ENCODE data around the gene COBLL1.

COBLL1 gene

DNA sequence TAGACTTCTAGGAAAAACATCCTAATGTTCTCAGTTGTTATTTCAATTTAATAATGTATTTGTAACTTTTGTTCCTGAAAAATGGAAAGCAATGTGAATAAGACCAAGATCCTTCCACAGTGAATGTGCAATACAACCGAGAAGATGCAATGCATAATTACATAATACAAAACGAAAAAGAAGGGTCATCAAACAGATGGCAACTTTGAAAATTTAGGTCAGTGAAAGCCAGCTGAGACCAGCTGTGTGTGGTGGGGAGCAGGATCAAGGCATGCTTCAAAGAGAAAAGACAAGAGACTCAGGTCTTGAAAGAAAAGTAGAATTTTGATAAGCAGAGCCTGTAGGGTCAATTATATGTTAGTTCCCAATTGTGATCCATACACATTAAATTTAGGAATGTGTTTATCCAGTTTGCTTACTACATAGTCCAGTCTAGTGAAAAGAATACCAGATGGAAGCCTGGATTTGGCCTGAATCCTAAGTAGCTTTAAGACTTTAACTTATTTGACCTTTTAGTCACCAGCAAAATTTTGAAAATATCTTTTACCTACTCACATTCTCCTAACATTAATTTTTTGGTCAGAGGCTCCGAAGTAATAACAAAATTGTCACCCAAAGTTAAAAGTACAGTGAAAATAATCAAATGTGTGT is 93.7 kb downstream of the COBLL1 start:
- DNase-seq: peak; percentile 23

DNA sequence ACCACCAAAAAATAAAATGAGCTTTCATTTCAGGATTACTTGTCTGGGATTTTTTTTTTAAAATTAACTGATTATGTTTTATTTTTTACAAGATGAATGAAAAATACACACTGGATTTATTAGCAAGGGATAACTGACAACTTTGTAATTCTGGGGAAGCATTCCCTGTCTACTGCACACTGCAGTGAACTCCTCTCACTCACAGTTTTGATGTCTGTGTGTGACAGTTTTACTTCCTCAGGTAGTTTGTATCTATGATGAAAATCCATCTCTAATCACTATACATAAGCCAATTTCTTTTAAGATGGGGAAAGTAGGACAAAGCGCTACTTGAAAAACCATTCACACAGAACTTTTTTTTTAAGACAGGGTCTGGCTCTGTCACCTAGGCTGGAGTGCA is 94.5 kb downstream of the COBLL1 start:
- DNase-seq: no peak

DNA sequence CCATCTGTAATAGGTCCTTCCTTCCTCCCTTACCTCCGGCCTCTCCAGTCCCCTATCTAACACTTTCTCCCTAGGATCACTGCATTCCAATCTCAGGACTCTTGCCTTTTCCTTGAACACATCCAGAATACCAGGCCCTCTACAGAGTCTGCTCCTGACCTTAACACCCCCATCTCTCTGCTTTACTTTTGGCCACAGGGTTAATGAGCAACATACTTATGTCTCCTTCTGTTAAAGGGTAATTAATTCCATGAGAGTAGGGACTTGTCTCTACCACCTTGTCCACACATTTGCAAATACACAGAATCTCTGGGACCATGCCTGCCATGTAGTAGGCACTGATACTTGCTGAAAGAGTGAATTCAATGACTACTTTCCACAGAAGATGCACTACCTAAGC is 94.9 kb downstream of the COBLL1 start:
- DNase-seq: no peak

DNA sequence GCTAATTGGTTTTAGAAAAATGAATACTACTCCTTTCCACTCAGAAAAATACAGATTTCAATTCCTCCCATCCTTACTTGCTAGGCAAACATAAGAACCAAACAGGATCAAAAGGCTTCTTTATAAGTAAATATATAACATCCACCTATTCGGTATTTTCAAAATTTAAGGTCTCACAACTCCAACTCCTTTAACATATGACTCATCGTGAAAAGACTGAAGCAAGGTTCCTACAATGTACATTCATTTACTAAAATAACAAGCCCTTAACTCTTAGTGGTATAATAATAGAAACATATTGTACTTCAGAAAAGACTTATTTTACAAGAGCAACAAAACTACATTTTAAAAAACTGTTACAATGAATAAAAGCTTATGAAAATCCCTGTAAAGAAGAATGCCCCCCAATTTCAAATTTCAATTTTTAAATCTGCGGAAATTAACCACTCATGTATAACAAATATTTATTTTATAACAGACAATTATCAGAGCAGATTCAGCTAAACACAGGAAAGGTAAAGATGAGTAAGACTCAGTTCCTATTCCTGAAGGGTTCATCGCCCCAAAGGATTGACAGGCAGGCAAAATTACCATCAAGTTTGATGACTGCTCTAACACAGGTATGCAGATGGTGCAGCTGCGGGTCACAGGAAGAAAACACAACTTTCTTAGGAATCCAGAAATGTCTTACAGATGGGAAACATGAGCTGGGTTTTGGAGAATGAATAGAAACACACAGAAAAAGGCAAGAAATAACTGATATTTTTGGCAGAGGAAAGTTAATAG is 96.4 kb downstream of the COBLL1 start:
- DNase-seq: no peak

DNA sequence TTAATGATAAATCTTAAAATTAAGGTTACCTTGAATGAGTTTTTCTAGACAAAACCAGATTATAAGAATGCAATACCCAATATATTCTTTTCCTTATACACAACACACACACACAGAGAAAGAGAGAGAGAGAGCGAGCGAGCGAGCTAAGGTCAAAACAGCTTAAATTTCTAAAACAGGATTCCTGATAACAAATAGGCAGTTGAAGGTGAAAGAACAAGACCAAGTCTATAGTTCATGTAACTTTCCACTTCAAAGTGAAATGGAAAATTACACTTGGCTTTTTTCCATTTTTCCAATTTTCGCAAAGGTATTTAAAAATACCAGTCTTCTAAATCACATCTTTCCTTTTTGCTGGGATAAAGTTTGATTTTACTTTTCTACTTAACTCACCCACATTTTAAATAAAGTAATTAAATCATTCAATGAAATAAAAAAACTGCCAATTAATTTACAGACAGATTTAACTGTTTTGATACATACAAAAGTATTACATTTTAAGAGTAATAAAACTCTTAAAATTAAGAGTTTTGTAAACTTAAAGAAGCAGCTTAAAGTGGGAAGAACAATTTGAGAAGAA is 98.8 kb downstream of the COBLL1 start:
- no peak for DNase-seq

DNA sequence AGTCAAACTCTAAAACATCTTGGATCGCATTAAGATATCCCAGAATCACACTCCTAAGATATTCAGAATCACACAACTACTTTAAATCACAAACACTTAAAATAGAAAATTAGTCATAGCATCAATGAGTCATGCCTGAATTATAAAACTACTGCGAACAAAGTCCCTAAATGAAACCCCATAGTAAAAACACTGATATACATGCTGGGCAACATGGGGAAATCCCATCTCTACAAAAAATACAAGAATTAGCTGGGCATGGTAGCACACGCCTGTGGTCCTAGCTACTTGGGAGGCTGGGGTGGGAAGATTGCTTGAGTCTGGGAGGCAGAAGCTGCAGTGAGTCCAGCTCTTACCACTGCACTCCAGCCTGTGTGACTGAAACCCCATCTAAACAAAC is 101.7 kb downstream of the COBLL1 start:
- peak; percentile 80 for DNase-seq

DNA sequence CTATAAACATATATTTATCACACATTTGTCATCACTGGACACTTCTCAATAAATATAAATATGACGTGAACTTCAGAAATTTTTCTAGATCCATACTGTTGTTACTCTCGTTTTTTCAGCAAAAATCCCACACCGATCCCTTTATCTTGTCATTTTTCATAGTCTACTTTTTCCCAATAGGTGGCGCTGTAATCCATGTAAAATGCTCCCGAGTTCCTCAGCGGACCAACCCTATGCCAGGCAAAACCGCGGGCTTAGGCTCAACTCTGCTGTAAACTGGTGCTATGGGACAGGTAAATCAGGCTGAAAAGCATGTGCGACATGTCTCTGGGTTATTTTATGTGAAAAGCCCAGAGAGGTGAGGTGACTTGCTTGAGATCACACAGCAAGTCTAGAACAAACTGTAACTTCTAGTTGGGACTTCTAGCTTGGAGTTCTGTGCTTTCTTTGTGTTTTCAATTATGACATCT is 104.0 kb downstream of the COBLL1 start:
- DNase-seq: peak; percentile 73

DNA sequence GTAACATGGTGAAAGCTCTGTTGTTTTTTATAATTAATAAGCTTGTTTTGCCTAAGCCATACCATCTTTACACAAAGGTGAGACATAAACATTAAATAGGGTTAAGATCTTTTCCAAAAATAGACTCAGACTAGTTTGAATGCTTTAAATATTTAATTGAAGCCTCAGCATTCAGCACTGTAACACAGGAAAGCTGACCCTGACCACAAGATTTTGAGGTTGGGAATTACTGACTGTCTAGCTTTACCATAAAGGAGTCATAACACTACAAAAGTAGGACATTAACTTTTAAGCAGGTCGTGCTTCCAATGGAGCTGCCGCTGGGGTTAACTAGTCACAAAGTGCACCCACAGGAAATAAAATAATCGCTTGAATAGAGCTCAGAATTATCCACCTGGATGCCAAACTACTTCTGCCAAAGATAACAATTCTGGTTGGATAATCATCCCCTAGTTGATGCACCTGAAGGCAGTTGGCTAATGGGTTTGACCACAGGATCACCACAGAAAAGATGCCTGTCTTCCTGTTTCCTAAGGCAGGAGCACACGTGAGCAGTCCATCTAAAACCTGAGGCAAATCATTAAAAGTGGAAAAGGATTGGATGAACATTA is 106.2 kb downstream of the COBLL1 start:
- DNase-seq: no peak

DNA sequence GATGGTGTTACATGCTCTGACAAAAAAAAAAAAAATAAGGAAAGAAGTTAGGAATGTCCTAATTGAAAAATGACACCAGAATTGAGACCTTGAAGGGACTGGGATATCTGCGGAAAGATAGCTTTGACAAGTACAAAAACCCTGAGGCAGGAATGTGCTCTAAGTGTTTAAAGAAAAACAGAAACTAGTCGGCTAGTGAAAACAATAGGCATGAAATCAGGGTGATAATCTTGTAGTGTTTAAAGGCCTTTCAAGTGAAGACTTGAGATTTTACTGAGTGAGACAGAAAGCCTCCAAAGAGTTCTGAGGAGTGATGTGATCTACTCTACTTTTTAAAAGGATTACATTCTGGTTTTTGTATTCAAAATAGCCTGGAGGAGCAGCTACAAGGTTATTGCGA is 107.4 kb downstream of the COBLL1 start:
- DNase-seq: no peak

DNA sequence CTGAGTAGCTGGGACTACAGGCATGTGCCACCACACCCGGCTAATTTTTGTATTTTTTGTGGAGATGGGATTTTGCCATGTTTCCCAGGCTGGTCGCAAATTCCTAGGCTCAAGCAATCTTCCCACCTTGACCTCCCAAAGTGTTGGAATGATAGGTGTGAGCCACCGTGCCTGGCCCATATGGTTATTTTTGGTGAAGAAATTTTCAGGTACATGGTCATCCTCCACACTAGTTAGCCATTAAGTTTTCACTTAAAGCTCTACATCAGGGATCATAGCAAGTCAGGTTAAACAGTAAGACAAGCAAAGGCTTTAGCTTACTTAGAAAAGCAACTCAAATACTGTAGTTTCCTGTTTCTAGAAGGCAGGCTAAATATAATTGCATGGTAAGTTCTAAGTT is 116.1 kb downstream of the COBLL1 start:
- DNase-seq: no peak

DNA sequence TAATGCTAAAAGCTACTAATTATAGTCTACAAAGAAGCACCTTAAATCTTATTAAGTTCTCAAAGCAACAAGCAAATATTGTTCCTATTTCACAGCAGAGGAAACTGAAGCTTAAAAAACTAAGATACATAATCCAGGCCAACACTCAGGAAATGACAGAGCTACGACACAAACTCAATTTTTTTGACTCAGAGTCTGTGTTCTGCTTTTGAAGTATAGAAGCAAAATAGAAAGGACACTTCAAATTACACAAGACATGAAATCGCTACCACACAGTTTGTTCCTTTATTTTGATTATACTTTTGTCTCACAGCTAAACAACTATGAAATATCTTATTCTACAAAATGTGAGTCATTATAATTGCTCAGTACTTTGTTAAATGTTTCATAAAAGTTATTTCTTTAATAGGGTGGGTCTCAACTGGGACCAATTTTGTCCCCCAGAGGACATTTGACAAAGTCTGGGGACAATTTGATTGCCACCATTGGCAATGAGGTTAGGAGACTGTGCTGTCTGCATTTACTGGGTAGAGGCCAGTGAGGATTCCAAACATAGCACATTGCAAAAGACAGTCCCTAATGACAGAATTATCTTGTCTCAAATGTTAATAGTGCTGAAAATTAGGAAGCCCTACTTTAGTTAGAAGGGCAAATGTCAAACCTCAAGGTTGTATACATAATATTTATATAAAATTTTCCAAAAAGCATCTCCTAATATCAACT is 118.8 kb downstream of the COBLL1 start:
- DNase-seq: peak; percentile 6

DNA sequence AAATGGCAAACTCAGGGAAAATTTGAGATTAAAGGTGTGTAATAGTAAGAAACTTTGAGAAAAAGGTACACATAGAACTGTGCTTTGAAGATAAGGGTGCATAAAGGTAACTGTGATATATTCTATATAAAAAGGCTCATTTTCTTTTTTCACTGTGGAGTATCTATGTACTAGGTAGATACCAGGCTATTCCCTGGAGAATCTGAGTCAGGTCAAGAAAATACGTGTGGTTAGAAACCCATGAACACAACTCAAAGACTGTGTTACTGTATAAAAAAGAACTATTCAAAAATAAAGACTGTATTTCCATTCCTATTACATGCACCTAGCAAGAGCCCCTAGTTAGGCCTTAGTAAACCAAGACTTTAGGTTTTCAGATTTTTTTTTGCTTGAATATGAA is 120.2 kb downstream of the COBLL1 start:
- no peak for DNase-seq

DNA sequence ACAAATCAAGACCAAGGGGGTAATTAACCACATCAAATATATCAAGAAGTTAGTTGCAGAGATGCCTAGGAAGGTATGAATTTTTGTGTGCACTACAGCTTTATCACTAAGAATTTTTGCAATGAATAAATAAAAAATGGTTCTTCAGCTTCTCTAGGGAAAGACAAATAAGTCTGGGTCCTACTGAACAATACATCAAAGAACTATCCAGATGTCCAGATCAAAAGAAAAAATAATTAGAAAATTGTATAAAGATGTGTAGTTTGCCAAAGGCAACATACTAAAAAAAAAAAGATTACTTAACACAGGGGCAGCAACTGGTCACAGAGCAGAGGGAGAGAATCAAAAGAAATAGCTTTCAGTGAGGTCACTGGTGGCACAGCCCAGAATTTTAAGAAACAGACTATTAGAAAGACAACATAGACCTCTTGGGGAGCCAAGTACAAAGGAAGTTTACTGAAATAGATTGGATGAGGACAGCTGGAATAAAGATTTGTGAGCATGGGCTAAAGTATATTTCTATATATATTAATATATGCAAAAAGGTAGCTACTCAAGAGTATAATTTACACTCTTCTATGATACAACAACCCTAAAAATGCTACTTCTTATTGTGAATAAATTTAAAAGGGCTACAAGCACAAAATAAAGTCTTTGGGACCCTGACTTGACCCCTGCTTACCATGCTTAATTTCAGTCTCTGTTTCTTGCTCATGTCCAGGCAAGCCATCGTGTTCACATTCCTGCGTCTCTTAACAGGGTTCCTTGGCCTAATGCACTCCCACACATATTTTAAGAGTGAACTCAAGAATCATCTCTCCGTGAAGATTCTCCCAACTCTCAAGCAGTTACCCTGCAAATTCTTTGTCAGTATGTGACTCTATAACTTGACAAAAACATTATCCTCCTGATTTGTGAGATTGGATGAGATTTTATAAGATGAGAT is 121.4 kb downstream of the COBLL1 start:
- no peak for DNase-seq

DNA sequence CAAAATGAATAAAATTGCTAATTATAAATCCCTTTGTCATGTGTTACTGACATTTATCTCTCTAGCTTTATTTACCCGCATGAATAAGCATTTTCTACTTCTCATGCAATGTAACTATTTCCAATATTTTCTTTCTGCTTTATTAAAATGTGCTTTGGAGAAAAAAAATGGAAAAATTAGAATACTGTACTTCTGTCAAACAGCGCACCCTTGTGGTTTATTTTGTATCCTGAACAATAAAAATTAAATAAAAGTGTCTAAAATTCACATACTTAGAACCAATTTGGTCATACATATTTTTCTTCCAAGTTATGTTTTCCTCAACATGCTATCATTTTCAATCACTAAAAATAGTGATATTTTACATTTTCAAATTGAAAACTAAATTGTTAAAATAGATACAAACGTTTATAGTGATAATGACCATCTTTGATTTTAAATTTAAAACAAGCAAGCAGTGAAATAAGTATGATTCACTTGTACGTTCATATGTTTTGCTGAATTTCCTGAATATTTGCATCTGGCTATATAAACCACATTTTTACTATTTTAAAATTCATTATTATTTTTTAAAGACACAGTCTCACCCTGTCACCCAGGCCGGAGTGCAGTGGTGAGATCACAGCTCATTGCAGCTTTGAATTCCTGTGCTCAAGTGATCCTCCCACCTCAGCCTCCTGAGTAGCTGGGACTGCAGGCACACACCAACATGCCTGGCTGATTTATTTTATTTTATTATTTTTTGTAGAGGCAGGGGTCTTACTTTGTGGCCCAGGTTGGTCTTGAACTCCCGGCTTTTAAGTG is 124.4 kb downstream of the COBLL1 start:
- peak; percentile 50 for DNase-seq

DNA sequence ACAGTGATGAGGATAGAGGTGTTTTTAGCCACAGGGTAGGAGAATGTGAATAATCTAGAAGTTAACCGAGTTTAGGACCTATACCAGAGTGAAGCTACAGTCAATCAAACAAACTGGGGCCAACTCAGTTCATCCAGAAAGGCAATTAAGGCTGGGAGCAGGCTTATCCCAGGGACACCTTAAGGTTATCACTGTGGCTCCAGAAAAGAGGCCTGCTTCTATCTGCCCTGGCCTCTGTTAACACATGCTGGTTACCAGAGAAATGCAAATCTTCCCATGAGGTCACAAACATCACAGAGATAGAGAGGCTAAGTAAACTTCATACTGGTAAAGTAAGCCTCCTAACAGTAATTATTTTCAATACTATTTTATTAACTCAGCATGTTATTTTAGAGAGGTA is 127.2 kb downstream of the COBLL1 start:
- DNase-seq: no peak

DNA sequence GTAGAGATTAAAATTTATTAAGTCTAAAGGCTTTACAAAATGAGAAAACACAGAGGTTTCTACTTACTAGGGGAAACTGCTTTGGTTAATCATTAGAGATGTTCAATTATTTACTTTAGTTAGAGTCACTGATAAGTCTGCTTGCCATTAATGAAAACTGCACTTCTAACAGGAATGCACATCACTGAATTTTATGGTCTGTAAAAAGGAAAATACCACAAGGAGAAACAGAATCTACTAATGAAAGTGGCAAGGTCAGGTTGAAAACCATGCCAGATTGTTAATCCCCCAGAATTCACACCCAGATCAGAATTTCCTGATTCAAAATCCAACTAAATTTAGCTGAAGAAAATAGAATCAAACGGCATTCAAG is 129.9 kb downstream of the COBLL1 start:
- DNase-seq: no peak

DNA sequence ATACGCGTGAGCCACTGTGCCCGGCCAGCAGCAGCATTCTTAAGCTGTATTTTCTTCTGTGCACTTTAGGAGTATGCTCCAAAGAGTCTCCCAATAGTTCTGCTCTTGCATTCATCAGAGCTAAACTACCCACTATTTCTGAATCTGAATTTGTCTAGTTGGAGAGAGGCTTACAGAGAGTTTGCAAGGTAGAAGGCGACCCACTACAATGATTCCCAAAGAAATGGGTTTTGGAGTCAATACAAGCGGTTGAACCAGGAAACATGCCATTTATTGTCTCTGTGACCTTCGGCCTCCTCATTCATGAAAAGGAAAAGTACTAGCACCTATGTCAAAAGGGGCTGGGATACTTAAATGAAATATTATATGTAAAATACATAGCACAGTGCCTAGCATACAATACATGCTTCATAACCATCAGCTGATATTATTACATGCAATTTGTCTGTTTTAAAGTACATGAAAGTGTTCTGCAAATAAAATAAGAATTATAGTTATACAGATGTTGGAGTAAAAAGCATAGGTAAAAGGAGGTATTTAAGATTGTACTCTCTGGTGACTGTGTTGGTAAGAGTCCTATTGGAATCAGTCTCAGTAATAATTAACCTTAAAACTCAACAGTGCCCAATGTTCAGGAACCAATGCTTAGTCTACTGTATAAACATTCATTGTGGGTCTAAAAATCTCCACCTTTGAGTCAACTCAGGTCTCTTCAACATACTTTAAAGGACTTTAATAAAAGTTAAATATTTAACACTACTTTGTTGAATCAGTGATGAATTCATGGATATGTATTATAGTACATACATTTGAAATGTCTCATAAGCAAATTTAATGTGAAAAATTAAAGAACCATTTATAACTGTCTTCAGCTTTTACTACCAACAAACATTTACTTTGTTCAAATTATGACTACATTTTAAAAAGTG is 130.5 kb downstream of the COBLL1 start:
- DNase-seq: no peak

DNA sequence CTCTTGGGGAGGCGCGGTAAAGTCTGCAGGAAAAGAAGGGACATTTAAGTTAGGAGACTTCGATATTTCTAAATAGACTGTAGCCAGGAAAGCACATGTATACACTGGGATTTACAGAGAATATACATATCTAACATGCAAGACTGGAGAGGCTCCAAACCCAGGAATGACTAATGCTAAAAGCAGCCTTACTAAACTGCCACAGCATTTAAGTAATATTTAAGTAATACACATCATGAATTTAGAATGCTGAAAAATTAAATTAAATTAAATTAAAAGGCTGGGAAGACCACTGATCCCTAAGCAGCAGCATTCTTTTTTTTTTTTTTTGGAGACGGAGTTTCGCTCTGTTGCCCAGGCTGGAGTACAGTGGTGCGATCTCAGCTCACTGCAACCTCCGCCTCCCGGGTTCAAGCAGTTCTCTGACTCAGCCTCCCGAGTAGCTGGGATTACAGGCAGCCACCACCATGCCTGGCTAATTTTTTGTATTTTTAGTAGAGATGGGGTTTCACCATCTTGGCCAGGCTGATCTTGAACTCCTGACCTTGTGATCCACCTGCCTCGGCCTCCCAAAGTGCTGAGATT is 131.3 kb downstream of the COBLL1 start:
- peak; percentile 66 for DNase-seq

DNA sequence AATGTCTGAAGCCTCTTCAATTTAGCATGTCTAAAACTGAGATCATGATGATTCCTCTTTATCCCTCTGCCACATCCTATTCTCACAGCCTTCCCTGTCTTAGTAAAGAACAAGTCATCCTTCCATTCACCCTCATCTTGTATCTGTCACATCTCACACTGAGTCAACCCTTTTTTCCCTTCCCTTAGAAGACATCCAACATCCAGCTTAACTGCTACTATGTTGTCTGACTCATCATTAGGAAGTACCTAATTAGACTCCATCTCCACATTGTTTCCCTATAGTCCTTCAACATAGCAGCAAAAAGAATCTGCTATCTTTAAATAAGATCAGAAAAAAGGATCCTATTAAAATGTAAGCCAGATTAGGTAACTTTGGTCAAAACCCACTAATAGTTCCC is 135.1 kb downstream of the COBLL1 start:
- DNase-seq: peak; percentile 90
